Stimulated activated naive CD4-positive, alpha-beta T cell (primary cell): ENCODE data around the gene PHGDH.
"Not testable (repeated sequence)": the region's sequence is repeated elsewhere in the genome, so short reads cannot be mapped to it uniquely, and the experiment has no call there.

ENCODE experiments used
- DNase-seq, 6 experiments: peaks; one replicate each; lab custom pipeline; 2025; lab: John Stamatoyannopoulos, UW

PHGDH gene

GRCh38 chr1:119766374-119766794 lies 54.6 kb downstream of the PHGDH start:
- no peak for DNase-seq

GRCh38 chr1:119767486-119767885 lies 55.8 kb downstream of the PHGDH start:
- no peak for DNase-seq

GRCh38 chr1:119768778-119769177 lies 57.0 kb downstream of the PHGDH start, which contains the start of gene HMGCS2:
HMGCS2 (minus strand) TSS chr1:119768905; CDS start chr1:119768844, 61 bp downstream.
- no peak for DNase-seq

- no peak for DNase-seq
Measured at GRCh38 chr1:119771016-119771415, 59.3 kb downstream of the PHGDH start.

- DNase-seq, result no peak
Measured at GRCh38 chr1:119771770-119772169, 60.0 kb downstream of the PHGDH start.

- no peak for DNase-seq
Measured at GRCh38 chr1:119772298-119772697, 60.6 kb downstream of the PHGDH start.

- DNase-seq, result no peak
Measured at GRCh38 chr1:119773711-119774241, 62.0 kb downstream of the PHGDH start.

- no peak for DNase-seq
Measured at GRCh38 chr1:119774746-119775490, 63.2 kb downstream of the PHGDH start.

- DNase-seq, result no peak
Measured at GRCh38 chr1:119778359-119778758, 66.6 kb downstream of the PHGDH start.

GRCh38 chr1:119778886-119779560 lies 67.3 kb downstream of the PHGDH start:
- no peak for DNase-seq

- DNase-seq, result no peak
Measured at GRCh38 chr1:119779869-119780356, 68.2 kb downstream of the PHGDH start.

- no peak for DNase-seq
Measured at GRCh38 chr1:119781434-119782210, 69.9 kb downstream of the PHGDH start.

- no peak for DNase-seq
Measured at GRCh38 chr1:119782631-119783325, 71.0 kb downstream of the PHGDH start.

GRCh38 chr1:119783354-119784185 lies 71.8 kb downstream of the PHGDH start:
- DNase-seq, result no peak

- DNase-seq, result no peak
Measured at GRCh38 chr1:119784191-119784781, 72.6 kb downstream of the PHGDH start.

GRCh38 chr1:119786046-119786445 lies 74.3 kb downstream of the PHGDH start:
- DNase-seq, result not testable (repeated sequence)

GRCh38 chr1:119786473-119787050 lies 74.8 kb downstream of the PHGDH start:
- not testable (repeated sequence) for DNase-seq

- no peak for DNase-seq
Measured at GRCh38 chr1:119787776-119788175, 76.0 kb downstream of the PHGDH start.

- DNase-seq, result no peak
Measured at GRCh38 chr1:119790451-119791198, 78.9 kb downstream of the PHGDH start.
